GM23338 (cell line): ENCODE measurements around the gene SIL1. TPM values are rescaled to one million over a fixed set of nuclear protein-coding genes. Genes with fewer than 3 reads are reported as not detected.

Experiments used
- ATAC-seq: fragments of 200-7000 bp; cut with Tn5 transposase; 3 replicates; pipeline ENCODE4 v1.9.1; 2020
- DNase-seq: peaks from one replicate; pipeline ENCODE4 v3.0.0-alpha.2; 2015; ENCODE audit warnings: low spot score
- H2AFZ ChIP-seq: fragments of 200-600 bp; sonication (generic); 2 replicates; pipeline ENCODE4 v1.8.0; 2016; ENCODE audit warnings: antibody characterized with exemption, mild to moderate bottlenecking, moderate library complexity
- H3F3A ChIP-seq: fragments of 200-600 bp; sonication (generic); replicated peaks from 2 replicates; pipeline ENCODE4 v1.8.0; 2017; ENCODE audit warnings: antibody characterized with exemption, mixed run types, low read depth
- H3K27ac ChIP-seq: fragments of 200-600 bp; sonication (generic); 2 replicates; pipeline ENCODE4 v1.6.1; 2016; ENCODE audit warnings: low read depth
- H3K27me3 ChIP-seq: fragments of 200-600 bp; sonication (generic); 2 replicates; pipeline ENCODE4 v1.8.0; 2016; ENCODE audit warnings: mild to moderate bottlenecking, mixed run types, moderate library complexity; ENCODE audit not compliant: insufficient read depth
- H3K36me3 ChIP-seq: fragments of 200-600 bp; sonication (generic); 2 replicates; pipeline ENCODE4 v1.8.0; 2016; ENCODE audit warnings: mild to moderate bottlenecking; ENCODE audit not compliant: insufficient read depth
- H3K4me1 ChIP-seq: fragments of 200-600 bp; sonication (generic); 2 replicates; pipeline ENCODE4 v1.8.0; 2016; ENCODE audit warnings: mild to moderate bottlenecking, moderate library complexity; ENCODE audit not compliant: insufficient read depth
- H3K4me2 ChIP-seq: fragments of 200-600 bp; sonication (generic); 2 replicates; pipeline ENCODE4 v1.7.1; 2017; ENCODE audit warnings: mixed run types
- H3K4me3 ChIP-seq: fragments of 200-600 bp; sonication (generic); 2 replicates; pipeline ENCODE4 v1.6.1; 2016; ENCODE audit warnings: mixed run types
- H3K79me2 ChIP-seq: fragments of 200-600 bp; sonication (generic); replicated peaks from 2 replicates; pipeline ENCODE4 v1.8.0; 2017; ENCODE audit warnings: mild to moderate bottlenecking; ENCODE audit not compliant: insufficient read depth
- H3K9me2 ChIP-seq: fragments of 200-600 bp; sonication (generic); 2 replicates; pipeline ENCODE4 v1.8.0; 2017; ENCODE audit not compliant: insufficient read depth
- H4K20me1 ChIP-seq: fragments of 200-600 bp; sonication (generic); replicated peaks from 2 replicates; pipeline ENCODE4 v1.8.0; 2017; ENCODE audit warnings: mild to moderate bottlenecking; ENCODE audit not compliant: insufficient read depth
- H3K27ac Mint-ChIP-seq: 2 replicates; pipeline ENCODE4 v1.8.0; 2020; ENCODE audit warnings: inconsistent platforms, mild to moderate bottlenecking, moderate library complexity, mixed read lengths
- H3K27me3 Mint-ChIP-seq: 3 replicates; pipeline ENCODE4 v1.8.0; 2022; ENCODE audit warnings: low read depth, mild to moderate bottlenecking, moderate library complexity, mixed read lengths, inconsistent platforms; ENCODE audit not compliant: insufficient read depth, poor library complexity
- H3K36me3 Mint-ChIP-seq: 3 replicates; pipeline ENCODE4 v1.8.0; 2021; ENCODE audit warnings: low read depth, mild to moderate bottlenecking, inconsistent platforms, moderate library complexity, mixed read lengths
- H3K4me1 Mint-ChIP-seq: 3 replicates; pipeline ENCODE4 v1.8.0; 2020; ENCODE audit warnings: mild to moderate bottlenecking, inconsistent platforms, mixed read lengths
- H3K4me3 Mint-ChIP-seq: 3 replicates; pipeline ENCODE4 v1.8.0; 2021; ENCODE audit warnings: moderate library complexity, mild to moderate bottlenecking, inconsistent platforms, mixed read lengths
- H3K9me3 Mint-ChIP-seq: 3 replicates; pipeline ENCODE4 v1.8.0; 2020; ENCODE audit warnings: moderate library complexity, mild to moderate bottlenecking, inconsistent platforms, mixed read lengths
- CTCF ChIP-seq, 2 experiments: fragments of 200-600 bp in 1 of 2; sonication (generic) in 1 of 2; conservative IDR thresholded peaks; 2 replicates each; pipeline versions ENCODE4 v1.5.1 to v1.6.1; 2016 to 2017; ENCODE audit warnings: antibody characterized with exemption in 2 of 2, low read depth in 2 of 2, mild to moderate bottlenecking in 2 of 2, moderate library complexity in 1 of 2
- JUNB ChIP-seq: IDR thresholded peaks from one replicate; pipeline ENCODE4 v1.6.1; 2016; ENCODE audit warnings: antibody characterized with exemption; ENCODE audit not compliant: unreplicated experiment
- POLR2AphosphoS5 ChIP-seq: IDR thresholded peaks from 2 replicates; pipeline ENCODE4 v1.6.1; 2016; ENCODE audit warnings: antibody characterized with exemption, low read depth
- REST ChIP-seq: IDR thresholded peaks from one replicate; pipeline ENCODE4 v1.6.1; 2018; ENCODE audit warnings: antibody characterized with exemption; ENCODE audit not compliant: unreplicated experiment
- STAT1 ChIP-seq: IDR thresholded peaks from one replicate; pipeline ENCODE4 v1.6.1; 2016; ENCODE audit warnings: antibody characterized with exemption; ENCODE audit not compliant: unreplicated experiment
- ZNF114 ChIP-seq: fragments of 250-450 bp; sonication (Bioruptor Pico); IDR thresholded peaks from 2 replicates; pipeline ENCODE4 v1.5.0; 2020; ENCODE audit warnings: mild to moderate bottlenecking, moderate library complexity
- ZNF331 ChIP-seq: fragments of 250-450 bp; sonication (Bioruptor Pico); IDR thresholded peaks from 2 replicates; pipeline ENCODE4 v1.5.0; 2020; ENCODE audit warnings: low read depth, mild to moderate bottlenecking, moderate library complexity
- ZNF462 ChIP-seq: fragments of 250-450 bp; sonication (Bioruptor Pico); IDR thresholded peaks from 2 replicates; pipeline ENCODE4 v1.5.0; 2020; ENCODE audit warnings: mild to moderate bottlenecking, moderate library complexity
- polyA plus RNA-seq: library from polyadenylated mRNA; unstranded; fragments of >200 nt; fragmentation: Nextera tagmentation; extraction: Ambion mirVana; gene quantifications from 2 replicates; pipeline ENCODE4 v1.2.1, GENCODE V29; 2016
- total RNA-seq: library from RNA; depleted of rRNA; stranded (reverse); fragments of >200 nt; shearing (Covaris generic); gene quantifications from 2 replicates; pipeline ENCODE4 v1.2.3, GENCODE V29; 2014

SIL1 gene
- total and polyA plus RNA-seq, 2 experiments from 2014 or later, result 5.5 to 5.9 TPM

- no peak for TF ChIP-seq REST
Observed at GRCh38 chr5:139004374-139005307, 193.5 kb downstream of the SIL1 start (continued).

GRCh38 chr5:138999674-139000073 is 198.5 kb downstream of the SIL1 start:
- H3K4me1 Mint-ChIP-seq, result no peaks in the 10 kb centered on the region
- peaks cover 19% of the 10 kb centered on the region for H3K9me3 Mint-ChIP-seq
- Histone ChIP-seq H3K4me2 (no peak overlapping the region), H3K4me3 (no peak overlapping the region), H3K4me1 (no peaks in the 10 kb centered on the region), H3K79me2 (no peaks in the 10 kb centered on the region), H3K9me2 (no peaks in the 10 kb centered on the region; the same call in 1 of the 2 replicates), H3K36me3 (no peaks in the 10 kb centered on the region), H3F3A (no peaks in the 10 kb centered on the region), H3K27me3 (no peaks in the 10 kb centered on the region), H4K20me1 (no peaks in the 10 kb centered on the region), H3K27ac (no peak overlapping the region), H2AFZ (no peak overlapping the region)
- no peak overlapping the region for H3K27ac Mint-ChIP-seq
- H3K27me3 Mint-ChIP-seq, result no peaks in the 10 kb centered on the region
- no peak for ATAC-seq
- no peak for DNase-seq
- H3K4me3 Mint-ChIP-seq, result no peak overlapping the region
- H3K36me3 Mint-ChIP-seq, result peaks cover 11% of the 10 kb centered on the region
- TF ChIP-seq ZNF114 (no peak), ZNF331 (CRISPR knock-in tag) (no peak), POLR2AphosphoS5 (no peak), STAT1 (no peak), ZNF462 (CRISPR knock-in tag) (no peak), JUNB (no peak), CTCF (conservative IDR thresholded peaks at IDR 0.05; ENCODE audit: low read depth in 2 of 2) (no peak), REST (no peak)
